ENCODE results near the gene MOV10L1.

DNA sequence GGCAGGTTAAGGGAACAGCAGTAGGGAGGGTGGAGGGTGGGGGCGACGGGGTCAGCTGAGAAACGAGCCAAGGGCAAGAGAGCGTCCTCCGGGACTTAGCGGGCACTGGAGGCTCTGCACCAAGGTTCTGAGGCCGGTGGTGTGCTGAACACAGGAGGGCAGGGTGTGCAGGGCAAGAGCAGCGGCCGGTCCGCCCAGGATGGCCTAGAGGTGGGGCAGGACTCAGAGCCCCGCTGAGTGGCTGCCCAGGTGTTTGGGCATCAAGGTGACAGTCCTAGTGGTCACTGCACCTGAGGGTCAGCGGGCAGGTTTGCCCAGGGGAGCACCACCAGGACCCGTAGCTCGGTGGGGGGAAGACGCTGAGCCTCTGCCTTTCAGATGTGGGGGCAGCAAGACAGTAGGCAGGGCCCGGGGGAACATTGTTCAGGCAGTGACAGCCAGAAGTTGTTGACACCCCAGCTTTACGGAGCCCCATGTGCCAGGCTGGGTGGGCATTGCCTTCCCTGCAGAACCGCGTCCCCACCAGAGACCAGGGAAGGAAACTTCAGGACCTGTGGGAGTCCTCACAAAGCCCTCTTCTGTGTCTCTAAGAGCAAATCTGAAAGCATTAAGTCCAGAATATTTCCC is 27.2 kb upstream of the MOV10L1 start:
- TF ChIP-seq, protein P1, sequence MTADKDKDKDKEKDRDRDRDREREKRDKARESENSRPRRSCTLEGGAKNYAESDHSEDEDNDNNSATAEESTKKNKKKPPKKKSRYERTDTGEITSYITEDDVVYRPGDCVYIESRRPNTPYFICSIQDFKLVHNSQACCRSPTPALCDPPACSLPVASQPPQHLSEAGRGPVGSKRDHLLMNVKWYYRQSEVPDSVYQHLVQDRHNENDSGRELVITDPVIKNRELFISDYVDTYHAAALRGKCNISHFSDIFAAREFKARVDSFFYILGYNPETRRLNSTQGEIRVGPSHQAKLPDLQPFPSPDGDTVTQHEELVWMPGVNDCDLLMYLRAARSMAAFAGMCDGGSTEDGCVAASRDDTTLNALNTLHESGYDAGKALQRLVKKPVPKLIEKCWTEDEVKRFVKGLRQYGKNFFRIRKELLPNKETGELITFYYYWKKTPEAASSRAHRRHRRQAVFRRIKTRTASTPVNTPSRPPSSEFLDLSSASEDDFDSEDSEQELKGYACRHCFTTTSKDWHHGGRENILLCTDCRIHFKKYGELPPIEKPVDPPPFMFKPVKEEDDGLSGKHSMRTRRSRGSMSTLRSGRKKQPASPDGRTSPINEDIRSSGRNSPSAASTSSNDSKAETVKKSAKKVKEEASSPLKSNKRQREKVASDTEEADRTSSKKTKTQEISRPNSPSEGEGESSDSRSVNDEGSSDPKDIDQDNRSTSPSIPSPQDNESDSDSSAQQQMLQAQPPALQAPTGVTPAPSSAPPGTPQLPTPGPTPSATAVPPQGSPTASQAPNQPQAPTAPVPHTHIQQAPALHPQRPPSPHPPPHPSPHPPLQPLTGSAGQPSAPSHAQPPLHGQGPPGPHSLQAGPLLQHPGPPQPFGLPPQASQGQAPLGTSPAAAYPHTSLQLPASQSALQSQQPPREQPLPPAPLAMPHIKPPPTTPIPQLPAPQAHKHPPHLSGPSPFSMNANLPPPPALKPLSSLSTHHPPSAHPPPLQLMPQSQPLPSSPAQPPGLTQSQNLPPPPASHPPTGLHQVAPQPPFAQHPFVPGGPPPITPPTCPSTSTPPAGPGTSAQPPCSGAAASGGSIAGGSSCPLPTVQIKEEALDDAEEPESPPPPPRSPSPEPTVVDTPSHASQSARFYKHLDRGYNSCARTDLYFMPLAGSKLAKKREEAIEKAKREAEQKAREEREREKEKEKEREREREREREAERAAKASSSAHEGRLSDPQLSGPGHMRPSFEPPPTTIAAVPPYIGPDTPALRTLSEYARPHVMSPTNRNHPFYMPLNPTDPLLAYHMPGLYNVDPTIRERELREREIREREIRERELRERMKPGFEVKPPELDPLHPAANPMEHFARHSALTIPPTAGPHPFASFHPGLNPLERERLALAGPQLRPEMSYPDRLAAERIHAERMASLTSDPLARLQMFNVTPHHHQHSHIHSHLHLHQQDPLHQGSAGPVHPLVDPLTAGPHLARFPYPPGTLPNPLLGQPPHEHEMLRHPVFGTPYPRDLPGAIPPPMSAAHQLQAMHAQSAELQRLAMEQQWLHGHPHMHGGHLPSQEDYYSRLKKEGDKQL (CRISPR knock-in tag; IDR thresholded peaks at IDR 0.05; ENCODE audit: borderline replicate concordance): no peak
- no peak for TF ChIP-seq ZC3H4 (CRISPR knock-in tag; IDR thresholded peaks at IDR 0.05; ENCODE audit: borderline replicate concordance)
- no peak for TF ChIP-seq BRD4 (IDR thresholded peaks at IDR 0.05)
- TF ChIP-seq EP300 (IDR thresholded peaks at IDR 0.05; ENCODE audit: low read length): no peak
- no peak for TF ChIP-seq BRCA1 (IDR thresholded peaks at IDR 0.05)
- no peak for TF ChIP-seq BRCA1 (CRISPR knock-in tag; IDR thresholded peaks at IDR 0.05)
- TF ChIP-seq RAD21 (CRISPR knock-in tag; conservative IDR thresholded peaks at IDR 0.05 in 1 of 2, IDR thresholded peaks at IDR 0.05 in 1 of 2): no peak
- TF ChIP-seq SMARCA4 (IDR thresholded peaks at IDR 0.05): no peak
- TF ChIP-seq ZNF76 (CRISPR knock-in tag; IDR thresholded peaks at IDR 0.05; ENCODE audit: borderline replicate concordance): no peak
- TF ChIP-seq, protein P2, sequence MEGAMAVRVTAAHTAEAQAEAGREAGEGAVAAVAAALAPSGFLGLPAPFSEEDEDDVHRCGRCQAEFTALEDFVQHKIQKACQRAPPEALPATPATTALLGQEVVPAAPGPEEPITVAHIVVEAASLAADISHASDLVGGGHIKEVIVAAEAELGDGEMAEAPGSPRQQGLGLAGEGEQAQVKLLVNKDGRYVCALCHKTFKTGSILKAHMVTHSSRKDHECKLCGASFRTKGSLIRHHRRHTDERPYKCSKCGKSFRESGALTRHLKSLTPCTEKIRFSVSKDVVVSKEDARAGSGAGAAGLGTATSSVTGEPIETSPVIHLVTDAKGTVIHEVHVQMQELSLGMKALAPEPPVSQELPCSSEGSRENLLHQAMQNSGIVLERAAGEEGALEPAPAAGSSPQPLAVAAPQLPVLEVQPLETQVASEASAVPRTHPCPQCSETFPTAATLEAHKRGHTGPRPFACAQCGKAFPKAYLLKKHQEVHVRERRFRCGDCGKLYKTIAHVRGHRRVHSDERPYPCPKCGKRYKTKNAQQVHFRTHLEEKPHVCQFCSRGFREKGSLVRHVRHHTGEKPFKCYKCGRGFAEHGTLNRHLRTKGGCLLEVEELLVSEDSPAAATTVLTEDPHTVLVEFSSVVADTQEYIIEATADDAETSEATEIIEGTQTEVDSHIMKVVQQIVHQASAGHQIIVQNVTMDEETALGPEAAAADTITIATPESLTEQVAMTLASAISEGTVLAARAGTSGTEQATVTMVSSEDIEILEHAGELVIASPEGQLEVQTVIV (CRISPR knock-in tag; IDR thresholded peaks at IDR 0.05; ENCODE audit: borderline replicate concordance): no peak
- TF ChIP-seq NFYB (IDR thresholded peaks at IDR 0.05; ENCODE audit: extremely low read depth, insufficient read length): no peak
- TF ChIP-seq NFATC3 (IDR thresholded peaks at IDR 0.05): no peak
- no peak for TF ChIP-seq ZNF561 (CRISPR knock-in tag; conservative IDR thresholded peaks at IDR 0.05)

All from K562 (cell line).